ENCODE data around the gene SRA1. TPM values are rescaled to one million over a fixed set of nuclear protein-coding genes. Genes with fewer than 3 reads are reported as not detected.

The SRA1 gene
- total and polyA plus RNA-seq, 2 of the 13 experiments (the other 11 are each of a cell fraction or from before 2014, with no cell fraction given): 14.2 to 32.8 TPM

DNA sequence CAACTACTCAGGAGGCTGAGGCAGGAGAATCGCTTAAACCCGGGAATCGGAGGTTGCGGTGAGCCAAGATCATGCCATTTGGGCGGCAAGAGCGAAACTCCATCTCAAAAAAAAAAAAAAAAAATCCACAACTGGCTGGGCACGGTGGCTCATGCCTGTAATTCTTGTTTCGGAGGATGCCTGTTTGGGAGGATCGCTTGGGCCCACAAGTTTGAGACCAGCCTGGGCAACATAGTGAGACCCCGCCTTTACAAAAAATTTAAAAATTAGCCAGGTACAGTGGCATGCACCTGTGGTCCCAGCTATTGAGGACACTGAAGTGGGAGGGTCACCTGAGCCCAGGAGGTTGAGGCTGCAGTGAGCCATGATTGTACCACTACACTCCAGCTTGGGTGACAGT is 11.7 kb downstream of the SRA1 start:
- 99% methylated on average over 10 of the region's 10 CpGs for WGBS (ENCODE audit: low lambda C conversion rate)
- no peaks in the 10 kb centered on the region; the same call in 1 of the 2 replicates for H4K20me1 ChIP-seq (ENCODE audit: insufficient read depth, low read length)
- no peak overlapping the region for H3K9ac ChIP-seq (ENCODE audit: insufficient read depth, low read depth, low read length)
- BruUV-seq (replicated peaks): no TSS peak
- ChIA-PET POLR2A (interaction anchor here (3.5 to 4.5 kb wide), 2 partner anchors 13 to 102 kb away, joined by 34 to 70 read pairs; partner anchors contain the start of genes IK, NDUFA2 and SRA1), CTCF (ENCODE audit: low intra/inter-chr PET ratio, low total read pairs) (no interaction called here)
- ATAC-seq: no peak
- TF ChIP-seq ZNF629 (CRISPR knock-in tag; conservative IDR thresholded peaks at IDR 0.05): no peak
- peak; percentile 51; the same call in 1 of the 2 replicates for TF ChIP-seq ZNF121 (CRISPR knock-in tag; IDR thresholded peaks at IDR 0.05)
- H3K4me3 ChIP-seq (replicated peaks in 1 of 3; ENCODE audit: insufficient read depth in 1 of 3, low read depth in 2 of 3, low read length in 3 of 3): no peak overlapping the region
- peaks cover 27% of the 10 kb centered on the region for H3K4me1 ChIP-seq (ENCODE audit: insufficient read depth, low read length)
- no peaks in the 10 kb centered on the region for H3K9me3 ChIP-seq (ENCODE audit: low read length)
- FAIRE-seq: no peak
- H3K27ac ChIP-seq (ENCODE audit: extremely low read length, insufficient read depth, low read length): no peak overlapping the region
- H3K79me2 ChIP-seq (ENCODE audit: insufficient read depth, low read length): no peaks in the 10 kb centered on the region
- H3K27me3 ChIP-seq (ENCODE audit: control insufficient read depth in 1 of 2, insufficient read depth in 2 of 2, low read length in 2 of 2): no peaks in the 10 kb centered on the region
- intact Hi-C loops (cut with micrococcal nuclease; ENCODE audit: unreplicated experiment) (loop anchor here (5.0 kb wide), 1 partner anchor 182 kb away; no protein-coding TSS in a partner anchor), in situ Hi-C loops (cut with HindIII; ENCODE audit: extremely low pct_ligation_motif_present, low pct_unique_long_range_greater_than_20kb) (no loop called here)
- peaks cover 11 to 46% of the 10 kb centered on the region in 2 experiments for H3K36me3 ChIP-seq (replicated peaks in 1 of 2; ENCODE audit: control insufficient read depth in 1 of 2, insufficient read depth in 2 of 2, low read length in 2 of 2)
- no peak overlapping the region for H3K4me2 ChIP-seq (ENCODE audit: low read depth, low read length)
- DNase-seq (ENCODE audit: low spot score): no peak
- no peak overlapping the region for H2AFZ ChIP-seq (ENCODE audit: low read length)

- ChIA-PET POLR2A (no interaction called here), CTCF (ENCODE audit: low intra/inter-chr PET ratio, low total read pairs) (no interaction called here)
- ATAC-seq (no peak), DNase-seq (ENCODE audit: low spot score) (no peak), FAIRE-seq (no peak)
- Histone ChIP-seq H2AFZ (ENCODE audit: low read length) (no peak overlapping the region), H3K79me2 (ENCODE audit: insufficient read depth, low read length) (no peaks in the 10 kb centered on the region), H3K4me1 (ENCODE audit: insufficient read depth, low read length) (peaks cover 27% of the 10 kb centered on the region), H3K27me3 (ENCODE audit: control insufficient read depth in 1 of 2, insufficient read depth in 2 of 2, low read length in 2 of 2) (no peaks in the 10 kb centered on the region), H3K9me3 (ENCODE audit: low read length) (no peaks in the 10 kb centered on the region), H4K20me1 (ENCODE audit: insufficient read depth, low read length) (no peaks in the 10 kb centered on the region), H3K36me3 (replicated peaks in 1 of 2; ENCODE audit: control insufficient read depth in 1 of 2, insufficient read depth in 2 of 2, low read length in 2 of 2) (peaks cover 9 to 46% of the 10 kb centered on the region in 2 experiments), H3K4me3 (replicated peaks in 1 of 3; ENCODE audit: insufficient read depth in 1 of 3, low read depth in 2 of 3, low read length in 3 of 3) (no peak overlapping the region), H3K4me2 (ENCODE audit: low read depth, low read length) (no peak overlapping the region), H3K9ac (ENCODE audit: insufficient read depth, low read depth, low read length) (no peak overlapping the region), H3K27ac (ENCODE audit: extremely low read length, insufficient read depth, low read length) (no peak overlapping the region)
- intact Hi-C loops (cut with micrococcal nuclease; ENCODE audit: unreplicated experiment) (loop anchor here (5.0 kb wide), 1 partner anchor 182 kb away; no protein-coding TSS in a partner anchor), in situ Hi-C loops (cut with HindIII; ENCODE audit: extremely low pct_ligation_motif_present, low pct_unique_long_range_greater_than_20kb) (no loop called here)
- 94% methylated on average over 7 of the region's 7 CpGs for WGBS (ENCODE audit: low lambda C conversion rate)
- no TSS peak for BruUV-seq (replicated peaks)
- TF ChIP-seq, protein P1, sequence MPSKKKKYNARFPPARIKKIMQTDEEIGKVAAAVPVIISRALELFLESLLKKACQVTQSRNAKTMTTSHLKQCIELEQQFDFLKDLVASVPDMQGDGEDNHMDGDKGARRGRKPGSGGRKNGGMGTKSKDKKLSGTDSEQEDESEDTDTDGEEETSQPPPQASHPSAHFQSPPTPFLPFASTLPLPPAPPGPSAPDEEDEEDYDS (CRISPR knock-in tag; IDR thresholded peaks at IDR 0.05): no peak
- TF ChIP-seq, protein P2, sequence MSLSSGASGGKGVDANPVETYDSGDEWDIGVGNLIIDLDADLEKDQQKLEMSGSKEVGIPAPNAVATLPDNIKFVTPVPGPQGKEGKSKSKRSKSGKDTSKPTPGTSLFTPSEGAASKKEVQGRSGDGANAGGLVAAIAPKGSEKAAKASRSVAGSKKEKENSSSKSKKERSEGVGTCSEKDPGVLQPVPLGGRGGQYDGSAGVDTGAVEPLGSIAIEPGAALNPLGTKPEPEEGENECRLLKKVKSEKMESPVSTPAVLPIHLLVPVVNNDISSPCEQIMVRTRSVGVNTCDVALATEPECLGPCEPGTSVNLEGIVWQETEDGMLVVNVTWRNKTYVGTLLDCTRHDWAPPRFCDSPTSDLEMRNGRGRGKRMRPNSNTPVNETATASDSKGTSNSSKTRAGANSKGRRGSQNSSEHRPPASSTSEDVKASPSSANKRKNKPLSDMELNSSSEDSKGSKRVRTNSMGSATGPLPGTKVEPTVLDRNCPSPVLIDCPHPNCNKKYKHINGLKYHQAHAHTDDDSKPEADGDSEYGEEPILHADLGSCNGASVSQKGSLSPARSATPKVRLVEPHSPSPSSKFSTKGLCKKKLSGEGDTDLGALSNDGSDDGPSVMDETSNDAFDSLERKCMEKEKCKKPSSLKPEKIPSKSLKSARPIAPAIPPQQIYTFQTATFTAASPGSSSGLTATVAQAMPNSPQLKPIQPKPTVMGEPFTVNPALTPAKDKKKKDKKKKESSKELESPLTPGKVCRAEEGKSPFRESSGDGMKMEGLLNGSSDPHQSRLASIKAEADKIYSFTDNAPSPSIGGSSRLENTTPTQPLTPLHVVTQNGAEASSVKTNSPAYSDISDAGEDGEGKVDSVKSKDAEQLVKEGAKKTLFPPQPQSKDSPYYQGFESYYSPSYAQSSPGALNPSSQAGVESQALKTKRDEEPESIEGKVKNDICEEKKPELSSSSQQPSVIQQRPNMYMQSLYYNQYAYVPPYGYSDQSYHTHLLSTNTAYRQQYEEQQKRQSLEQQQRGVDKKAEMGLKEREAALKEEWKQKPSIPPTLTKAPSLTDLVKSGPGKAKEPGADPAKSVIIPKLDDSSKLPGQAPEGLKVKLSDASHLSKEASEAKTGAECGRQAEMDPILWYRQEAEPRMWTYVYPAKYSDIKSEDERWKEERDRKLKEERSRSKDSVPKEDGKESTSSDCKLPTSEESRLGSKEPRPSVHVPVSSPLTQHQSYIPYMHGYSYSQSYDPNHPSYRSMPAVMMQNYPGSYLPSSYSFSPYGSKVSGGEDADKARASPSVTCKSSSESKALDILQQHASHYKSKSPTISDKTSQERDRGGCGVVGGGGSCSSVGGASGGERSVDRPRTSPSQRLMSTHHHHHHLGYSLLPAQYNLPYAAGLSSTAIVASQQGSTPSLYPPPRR (CRISPR knock-in tag; IDR thresholded peaks at IDR 0.05; ENCODE audit: borderline replicate concordance): no peak
- TF ChIP-seq, protein P3, sequence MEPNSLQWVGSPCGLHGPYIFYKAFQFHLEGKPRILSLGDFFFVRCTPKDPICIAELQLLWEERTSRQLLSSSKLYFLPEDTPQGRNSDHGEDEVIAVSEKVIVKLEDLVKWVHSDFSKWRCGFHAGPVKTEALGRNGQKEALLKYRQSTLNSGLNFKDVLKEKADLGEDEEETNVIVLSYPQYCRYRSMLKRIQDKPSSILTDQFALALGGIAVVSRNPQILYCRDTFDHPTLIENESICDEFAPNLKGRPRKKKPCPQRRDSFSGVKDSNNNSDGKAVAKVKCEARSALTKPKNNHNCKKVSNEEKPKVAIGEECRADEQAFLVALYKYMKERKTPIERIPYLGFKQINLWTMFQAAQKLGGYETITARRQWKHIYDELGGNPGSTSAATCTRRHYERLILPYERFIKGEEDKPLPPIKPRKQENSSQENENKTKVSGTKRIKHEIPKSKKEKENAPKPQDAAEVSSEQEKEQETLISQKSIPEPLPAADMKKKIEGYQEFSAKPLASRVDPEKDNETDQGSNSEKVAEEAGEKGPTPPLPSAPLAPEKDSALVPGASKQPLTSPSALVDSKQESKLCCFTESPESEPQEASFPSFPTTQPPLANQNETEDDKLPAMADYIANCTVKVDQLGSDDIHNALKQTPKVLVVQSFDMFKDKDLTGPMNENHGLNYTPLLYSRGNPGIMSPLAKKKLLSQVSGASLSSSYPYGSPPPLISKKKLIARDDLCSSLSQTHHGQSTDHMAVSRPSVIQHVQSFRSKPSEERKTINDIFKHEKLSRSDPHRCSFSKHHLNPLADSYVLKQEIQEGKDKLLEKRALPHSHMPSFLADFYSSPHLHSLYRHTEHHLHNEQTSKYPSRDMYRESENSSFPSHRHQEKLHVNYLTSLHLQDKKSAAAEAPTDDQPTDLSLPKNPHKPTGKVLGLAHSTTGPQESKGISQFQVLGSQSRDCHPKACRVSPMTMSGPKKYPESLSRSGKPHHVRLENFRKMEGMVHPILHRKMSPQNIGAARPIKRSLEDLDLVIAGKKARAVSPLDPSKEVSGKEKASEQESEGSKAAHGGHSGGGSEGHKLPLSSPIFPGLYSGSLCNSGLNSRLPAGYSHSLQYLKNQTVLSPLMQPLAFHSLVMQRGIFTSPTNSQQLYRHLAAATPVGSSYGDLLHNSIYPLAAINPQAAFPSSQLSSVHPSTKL (CRISPR knock-in tag; IDR thresholded peaks at IDR 0.05): no peak
- TF ChIP-seq ZKSCAN5 (CRISPR knock-in tag; IDR thresholded peaks at IDR 0.05): no peak
- no peak for TF ChIP-seq SMAD3 (CRISPR knock-in tag; IDR thresholded peaks at IDR 0.05)
- no peak for TF ChIP-seq DPF2 (CRISPR knock-in tag; IDR thresholded peaks at IDR 0.05; ENCODE audit: borderline replicate concordance, low read depth)
- no peak for TF ChIP-seq MEF2D (CRISPR knock-in tag; IDR thresholded peaks at IDR 0.05)
Observed at GRCh38 chr5:140544986-140545385, 12.3 kb downstream of the SRA1 start.

All from HepG2 (cell line).